Heart right ventricle (tissue), 16 donors: Measurements from ENCODE around the gene PRSS12. TPM values are rescaled to one million over a fixed set of nuclear protein-coding genes. Genes with fewer than 3 reads are reported as not detected.
"Not testable (repeated sequence)": the region's sequence is repeated elsewhere in the genome, so short reads cannot be mapped to it uniquely, and the experiment has no call there.

Source experiments
- ATAC-seq, 8 donors: fragments of 200-7000 bp; cut with Tn5 transposase; one replicate each; pipeline ENCODE4 v1.9.1; 2020; ENCODE audit warnings: mild to moderate bottlenecking in 8 of 8, moderate library complexity in 8 of 8, moderate number of reproducible peaks in 1 of 8
- DNase-seq, 2 donors: peaks; one replicate each; pipeline ENCODE4 v3.0.0-alpha.2; 2020
- H3K27ac ChIP-seq, 10 donors: fragments of 200-600 bp; sonication (generic) in 2 of 10; one replicate each; pipeline versions ENCODE4 v1.5.0 to v1.8.0; 2020 to 2022; ENCODE audit warnings: mild to moderate bottlenecking in 3 of 10
- H3K27me3 ChIP-seq, 7 donors: fragments of 200-600 bp; one replicate each; pipeline ENCODE4 v1.8.0; 2021 to 2022; ENCODE audit warnings: mild to moderate bottlenecking in 2 of 7
- H3K36me3 ChIP-seq, 9 donors: fragments of 200-600 bp; sonication (generic) in 1 of 9; one replicate each; pipeline versions ENCODE4 v1.5.0 to v1.8.0; 2020 to 2022; ENCODE audit warnings: mild to moderate bottlenecking in 2 of 9
- H3K4me1 ChIP-seq, 9 donors: fragments of 200-600 bp; sonication (generic) in 1 of 9; one replicate each; pipeline versions ENCODE4 v1.5.0 to v1.8.0; 2020 to 2022; ENCODE audit warnings: mild to moderate bottlenecking in 4 of 9
- H3K4me3 ChIP-seq, 10 donors: fragments of 200-600 bp; sonication (generic) in 2 of 10; one replicate each; pipeline versions ENCODE4 v1.5.0 to v1.8.0; 2020 to 2022; ENCODE audit warnings: mild to moderate bottlenecking in 7 of 10, moderate library complexity in 2 of 10
- H3K9me3 ChIP-seq, 11 donors: fragments of 200-600 bp in 10 of 11; sonication (generic) in 2 of 11; one replicate each; pipeline versions ENCODE4 v1.5.0 to v1.8.0; 2013 to 2022; ENCODE audit warnings: mild to moderate bottlenecking in 2 of 11, control low read depth in 1 of 11, moderate library complexity in 1 of 11
- WGBS, 2 donors: extraction: QIAGEN DNeasy Blood & Tissue Kit; methylation state at CpG; one replicate each; pipeline ENCODE4 v1.1.7; 2013; ENCODE audit warnings: inconsistent platforms in 1 of 2; 5-methylcytosine and 5-hydroxymethylcytosine counted together
- intact Hi-C, 10 donors: fragments of 100-400 bp; cut with DNase I; formaldehyde crosslinking; loops; one replicate each; pipeline versions ENCODE4 v1.11.1 to v1.14.2; 2022
- polyA plus RNA-seq, 2 donors: library from polyadenylated mRNA; stranded (reverse); fragments of 200-250 nt; gene quantifications; one replicate each; pipeline ENCODE4 v1.2.3, GENCODE V29; 2013
- total RNA-seq, 10 donors: library from RNA; stranded (reverse); fragmentation: NEBNext Ultra II Directional in 3 of 10; extraction: Animal tissue kit (Norgen Biotek cat#: 25700) in 3 of 10; gene quantifications; one replicate each; pipeline versions ENCODE4 v1.2.1 to v1.2.4, GENCODE V29; 2021 to 2023
- TF ChIP-seq, protein P1 (sequence below), 9 donors: fragments of 200-600 bp; sonication (generic) in 2 of 9; IDR thresholded peaks; one replicate each; pipeline versions ENCODE4 v1.5.0 to v1.8.0; 2021 to 2022; ENCODE audit warnings: antibody characterized with exemption in 9 of 9, mild to moderate bottlenecking in 5 of 9, moderate library complexity in 1 of 9
- donor health status: Arrhythmogenic right ventricular cardiomyopathy.
- donor health status: ischemic (EF 13 %, LVEDD 7.1; RV severe dilation, severe dysfunction).
- donor health status: healthy with polysubstance abuse.
- donor health status: DM: no; HTN: yes; CAD: no.
- donor health status: DM: no; HTN: no; CAD: no.
- donor health status: ischemic (EF 25% LVEDD 6.9; RV normal size, moderate dysfunction).
- donor health status: ischemic (EF 25% LVEDD 5.7; RV mildly dilated, moderate dysfunction).
- donor health status: healthy.
- donor health status: DM: yes; HTN: yes; CAD: no.
- donor health status: Ischemic cardiomyopathy.
- donor health status: ischemic (EF 35%, LVEDD 5.7; RV mildly dilated, moderate dysfunction).
- donor health status: nonischemic (EF 11% LVEDD 7.7; RV severe dilation, severe dysfunction).
- donor health status: DM: yes; HTN: yes; CAD: no.
- donor health status: PGD.
- donor health status: ischemic (EF 29% LVEDD 5.4; RV normal size, mild dysfunction).
- donor health status: nonischemic (EF 23%, LVEDD 6.1; RV moderate dilation, normal function).

Gene PRSS12
- total and polyA plus RNA-seq, 12 donors: 0.03 to 0.47 TPM; not detected in 10

DNA sequence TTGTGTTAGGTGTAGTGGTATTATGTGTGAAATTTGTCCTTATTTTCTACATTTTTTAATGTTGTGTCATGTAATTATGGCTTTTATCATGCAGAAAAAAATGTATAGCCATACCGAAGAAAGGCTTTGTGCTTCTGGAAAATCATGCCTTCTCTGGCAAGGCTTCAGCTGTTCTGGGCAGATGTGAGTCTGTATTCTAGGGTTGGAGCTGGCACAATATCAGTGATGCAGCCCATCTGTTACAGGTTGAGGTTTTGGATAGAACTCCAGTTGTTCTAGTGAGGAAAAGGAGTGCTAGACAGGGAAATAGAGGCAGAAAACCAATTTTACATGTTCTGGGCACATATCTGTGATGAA lies 44.8 kb upstream of the PRSS12 start:
- Histone ChIP-seq H3K9me3 (no peaks in the 10 kb centered on the region), H3K4me3 (no peak overlapping the region), H3K36me3 (no peaks in the 10 kb centered on the region), H3K27me3 (peaks cover 0 to 20% (median 0%) of the 10 kb centered on the region in 7 donors), H3K27ac (no peak overlapping the region), H3K4me1 (no peaks in the 10 kb centered on the region)
- intact Hi-C loops: no loop called here
- DNase-seq: no peak
- 67 to 71% methylated on average over 1 of the region's 1 CpG for WGBS, 2 donors
- TF ChIP-seq, protein P1, sequence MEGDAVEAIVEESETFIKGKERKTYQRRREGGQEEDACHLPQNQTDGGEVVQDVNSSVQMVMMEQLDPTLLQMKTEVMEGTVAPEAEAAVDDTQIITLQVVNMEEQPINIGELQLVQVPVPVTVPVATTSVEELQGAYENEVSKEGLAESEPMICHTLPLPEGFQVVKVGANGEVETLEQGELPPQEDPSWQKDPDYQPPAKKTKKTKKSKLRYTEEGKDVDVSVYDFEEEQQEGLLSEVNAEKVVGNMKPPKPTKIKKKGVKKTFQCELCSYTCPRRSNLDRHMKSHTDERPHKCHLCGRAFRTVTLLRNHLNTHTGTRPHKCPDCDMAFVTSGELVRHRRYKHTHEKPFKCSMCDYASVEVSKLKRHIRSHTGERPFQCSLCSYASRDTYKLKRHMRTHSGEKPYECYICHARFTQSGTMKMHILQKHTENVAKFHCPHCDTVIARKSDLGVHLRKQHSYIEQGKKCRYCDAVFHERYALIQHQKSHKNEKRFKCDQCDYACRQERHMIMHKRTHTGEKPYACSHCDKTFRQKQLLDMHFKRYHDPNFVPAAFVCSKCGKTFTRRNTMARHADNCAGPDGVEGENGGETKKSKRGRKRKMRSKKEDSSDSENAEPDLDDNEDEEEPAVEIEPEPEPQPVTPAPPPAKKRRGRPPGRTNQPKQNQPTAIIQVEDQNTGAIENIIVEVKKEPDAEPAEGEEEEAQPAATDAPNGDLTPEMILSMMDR (IDR thresholded peaks at IDR 0.05): no peak
- no peak for ATAC-seq

DNA sequence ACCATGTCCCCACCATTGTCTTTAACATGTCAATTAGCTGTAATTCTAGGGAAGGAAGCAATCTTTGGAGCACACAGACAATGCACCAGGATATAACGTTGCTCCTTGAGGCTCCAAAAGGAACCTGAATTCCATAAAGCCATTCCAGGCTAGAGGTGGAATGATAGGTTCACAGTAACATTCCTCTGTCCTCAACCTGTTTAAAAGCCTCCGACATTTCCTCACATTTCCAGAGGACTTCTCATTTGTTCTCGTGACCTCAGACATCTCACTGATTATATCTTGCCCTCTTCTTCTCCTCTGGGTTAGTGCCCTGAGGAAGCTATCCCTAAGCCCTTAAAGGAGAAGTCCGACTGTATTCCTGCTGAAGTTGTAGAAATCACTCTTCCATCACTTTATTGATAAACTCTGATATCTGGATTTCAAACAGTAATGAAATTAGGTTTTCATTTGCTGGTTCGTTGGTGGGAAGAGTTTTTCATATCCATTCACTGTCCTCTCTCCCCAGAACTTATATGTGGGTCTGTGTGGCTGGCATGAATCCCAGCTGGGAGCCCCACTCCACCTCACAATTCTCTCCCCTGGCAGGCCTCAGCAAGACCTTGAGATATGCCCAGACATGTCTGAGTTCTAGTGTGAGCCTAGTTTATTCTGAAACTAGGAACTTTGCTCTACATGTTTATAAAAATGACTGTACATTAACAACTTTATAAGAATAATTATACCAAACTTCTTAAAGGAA lies 44.2 kb upstream of the PRSS12 start:
- H3K4me1 ChIP-seq: no peaks in the 10 kb centered on the region
- no peaks in the 10 kb centered on the region for H3K9me3 ChIP-seq
- TF ChIP-seq, protein P1 (IDR thresholded peaks at IDR 0.05): no peak
- H3K27ac ChIP-seq: no peak overlapping the region
- 61 to 62% methylated on average over 5 of the region's 5 CpGs for WGBS, 2 donors
- no peak overlapping the region for H3K4me3 ChIP-seq
- intact Hi-C loops: no loop called here
- no peak for ATAC-seq
- H3K27me3 ChIP-seq: peaks cover 0 to 15% (median 0%) of the 10 kb centered on the region in 7 donors
- no peak for DNase-seq
- no peaks in the 10 kb centered on the region for H3K36me3 ChIP-seq

DNA sequence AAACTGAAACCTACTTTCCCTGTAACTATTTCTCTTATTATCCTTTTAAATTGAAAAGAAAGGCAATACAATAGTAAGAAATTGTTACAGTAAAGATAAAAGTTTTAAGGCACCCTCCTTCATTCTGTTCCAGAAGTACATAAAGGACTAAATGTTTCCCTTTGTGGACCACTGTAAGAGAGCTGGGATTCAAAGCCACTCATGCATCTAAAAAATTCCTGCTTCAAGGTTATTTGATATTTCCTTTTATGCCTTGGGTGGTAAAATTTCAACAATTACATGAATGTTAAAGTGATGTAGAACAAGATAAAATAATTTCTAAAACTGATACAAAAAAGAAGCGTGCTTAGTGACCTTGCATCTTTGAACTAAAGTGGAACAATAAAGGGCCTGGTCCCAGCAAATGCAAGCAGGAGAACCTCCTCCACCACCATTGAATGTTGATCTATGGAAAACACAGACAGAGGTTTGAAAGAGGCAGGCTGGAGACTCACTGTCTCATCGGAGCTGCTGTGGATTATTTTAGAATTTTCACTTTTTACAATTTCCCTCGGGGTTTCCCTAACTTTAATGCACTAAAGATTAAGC lies 42.3 kb upstream of the PRSS12 start:
- ATAC-seq (no peak), DNase-seq (no peak)
- WGBS, 2 donors: 73 to 82% methylated on average over 3 of the region's 3 CpGs
- peaks cover 0 to 12% (median 0%) of the 10 kb centered on the region in 7 donors for H3K27me3 ChIP-seq
- H3K4me3 ChIP-seq: no peak overlapping the region
- no peaks in the 10 kb centered on the region for H3K9me3 ChIP-seq
- intact Hi-C loops: no loop called here
- no peaks in the 10 kb centered on the region for H3K4me1 ChIP-seq
- no peaks in the 10 kb centered on the region for H3K36me3 ChIP-seq
- H3K27ac ChIP-seq: no peak overlapping the region
- TF ChIP-seq, protein P1 (IDR thresholded peaks at IDR 0.05): no peak

DNA sequence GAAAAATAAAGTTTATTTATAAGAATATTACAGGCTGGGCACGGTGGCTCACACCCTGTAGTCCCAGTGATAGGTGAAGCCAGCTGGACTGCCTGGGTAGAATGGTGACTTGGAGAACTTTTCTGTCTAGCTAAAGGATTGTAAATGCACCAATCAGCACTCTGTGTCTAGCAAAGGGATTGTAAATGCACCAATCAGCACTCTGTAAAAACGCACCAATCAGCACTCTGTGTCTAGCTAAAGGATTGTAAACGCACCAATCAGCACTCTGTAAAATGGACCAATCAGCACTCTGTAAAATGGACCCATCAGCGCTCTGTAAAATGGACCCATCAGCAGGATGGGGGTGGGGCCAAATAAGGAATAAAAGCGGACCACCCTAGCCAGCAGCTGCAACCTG lies 39.7 kb upstream of the PRSS12 start:
- H3K4me1 ChIP-seq, H3K27ac ChIP-seq, DNase-seq, H3K4me3 ChIP-seq, H3K9me3 ChIP-seq, H3K27me3 ChIP-seq, intact Hi-C loops, ATAC-seq, H3K36me3 ChIP-seq: not testable (repeated sequence)
- WGBS, 2 donors: 91 to 96% methylated on average over 5 of the region's 5 CpGs

DNA sequence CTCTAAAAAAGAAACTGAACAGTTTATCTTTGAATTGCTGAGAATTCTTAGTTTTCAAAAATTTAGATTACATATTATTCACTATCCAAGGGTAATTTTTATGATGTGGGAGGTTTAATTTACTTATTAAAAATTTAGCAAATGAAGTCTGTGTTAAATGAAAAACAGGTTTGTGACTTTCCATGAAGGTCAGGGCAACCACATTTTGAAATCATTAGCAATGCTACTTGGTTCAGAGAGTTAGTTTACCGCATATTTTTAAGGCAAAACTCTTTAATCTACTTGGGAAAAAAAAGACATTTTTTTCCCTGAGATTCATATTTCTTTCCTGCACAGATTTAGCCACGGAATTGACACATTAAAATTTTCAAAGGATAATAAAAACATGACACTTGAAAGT lies 37.3 kb upstream of the PRSS12 start:
- ATAC-seq (no peak), DNase-seq (no peak)
- TF ChIP-seq, protein P1 (IDR thresholded peaks at IDR 0.05): no peak
- 77 to 87% methylated on average over 2 of the region's 2 CpGs for WGBS, 2 donors
- Histone ChIP-seq H3K4me3 (no peak overlapping the region), H3K4me1 (no peaks in the 10 kb centered on the region), H3K27me3 (peaks cover 0 to 5% (median 0%) of the 10 kb centered on the region in 7 donors), H3K27ac (no peak overlapping the region), H3K36me3 (no peaks in the 10 kb centered on the region), H3K9me3 (peaks cover 0 to 17% (median 6%) of the 10 kb centered on the region in 11 donors)
- intact Hi-C loops: no loop called here
